Measurements from ENCODE around the gene RPL6.
A peak's percentile ranks its signal among the peaks of the same experiment; 100 is the strongest.

DNA sequence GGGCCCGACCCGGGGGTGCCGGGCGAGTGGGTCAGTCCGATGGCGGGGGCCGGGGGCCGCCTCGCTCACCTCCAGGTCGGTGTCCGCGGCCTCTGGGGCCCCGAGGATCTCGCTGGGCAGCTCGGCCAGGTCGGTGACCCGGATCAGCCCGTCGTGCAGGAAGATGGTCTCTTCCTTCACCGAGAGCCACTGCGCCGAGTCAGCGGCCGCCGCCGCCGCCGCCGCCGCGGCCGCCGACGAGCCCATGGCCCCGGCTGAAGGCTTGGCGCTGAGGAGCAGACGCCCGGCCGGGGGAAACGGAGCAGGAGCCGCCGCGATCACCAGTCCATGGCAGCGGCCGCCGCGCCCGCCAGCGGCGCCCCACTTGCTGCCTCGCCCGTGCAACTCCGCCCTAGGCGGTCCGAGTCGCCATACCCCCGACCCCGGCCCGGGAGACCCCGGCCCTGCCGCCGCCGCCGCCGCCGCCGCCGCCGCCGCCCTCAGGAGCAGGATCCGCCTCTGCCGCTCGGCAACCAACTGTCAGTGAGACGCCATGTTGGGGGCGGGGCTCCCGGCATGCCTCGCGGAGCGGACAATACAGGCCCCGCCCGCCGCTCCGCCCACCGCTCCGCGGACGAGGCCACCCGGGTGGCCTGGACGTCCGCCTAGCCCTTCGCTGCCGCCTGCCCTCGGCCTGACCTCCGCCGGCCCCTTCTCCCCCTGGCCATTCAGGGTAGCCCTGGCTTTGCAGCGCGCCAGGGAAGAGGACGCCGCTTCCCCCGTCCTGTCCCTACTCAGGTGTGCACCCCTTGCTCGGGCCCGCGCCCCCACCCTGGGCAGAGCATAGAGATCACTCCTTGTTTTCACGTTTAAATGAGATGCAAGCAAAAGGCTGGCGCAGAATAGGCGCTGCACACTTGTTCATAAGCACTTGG, 27.3 kb downstream of the RPL6 start, which contains the start of gene HECTD4:
- TF ChIP-seq CTCF (IDR thresholded peaks at IDR 0.05) (no peak), POLR2A (IDR thresholded peaks at IDR 0.05) (peak; percentile 5 to 67)

Data from sigmoid colon (tissue), 3 donors.